ENCODE data around the gene ARPC1B.
"Not testable (repeated sequence)": the region's sequence is repeated elsewhere in the genome, so short reads cannot be mapped to it uniquely, and the experiment has no call there.

ARPC1B gene

GRCh38 chr7:99369767-99370391, 4.7 kb upstream of the ARPC1B start:
- no peak for DNase-seq

- DNase-seq: no peak
Observed at GRCh38 chr7:99371376-99371920, 3.1 kb upstream of the ARPC1B start.

- DNase-seq: no peak
Observed at GRCh38 chr7:99372275-99373090, 2.0 kb upstream of the ARPC1B start.

GRCh38 chr7:99373091-99374066, 1.2 kb upstream of the ARPC1B start:
- no peak for DNase-seq

GRCh38 chr7:99375070-99375807, 709 bp downstream of the ARPC1B start:
- DNase-seq: peak; percentile 83

- DNase-seq: no peak
Observed at GRCh38 chr7:99379043-99379577, 4.6 kb downstream of the ARPC1B start.

- not testable (repeated sequence) for DNase-seq
Observed at GRCh38 chr7:99379693-99380031, 5.1 kb downstream of the ARPC1B start.

GRCh38 chr7:99380032-99380822, 5.7 kb downstream of the ARPC1B start:
- peak; percentile 74 for DNase-seq

GRCh38 chr7:99380823-99381663, 6.5 kb downstream of the ARPC1B start:
- DNase-seq: peak; percentile 91

- DNase-seq: no peak
Observed at GRCh38 chr7:99381664-99382075, 7.1 kb downstream of the ARPC1B start.

GRCh38 chr7:99383203-99383602, 8.7 kb downstream of the ARPC1B start:
- no peak for DNase-seq

- no peak for DNase-seq
Observed at GRCh38 chr7:99383791-99384370, 9.4 kb downstream of the ARPC1B start.

GRCh38 chr7:99384523-99384922, 10.0 kb downstream of the ARPC1B start:
- no peak for DNase-seq

- no peak for DNase-seq
Observed at GRCh38 chr7:99385564-99385963, 11.0 kb downstream of the ARPC1B start.

GRCh38 chr7:99386584-99387238, 12.2 kb downstream of the ARPC1B start:
- no peak for DNase-seq

- DNase-seq: not testable (repeated sequence)
Observed at GRCh38 chr7:99387239-99387635, 12.7 kb downstream of the ARPC1B start.

GRCh38 chr7:99387912-99388311, 13.4 kb downstream of the ARPC1B start:
- no peak for DNase-seq

GRCh38 chr7:99389772-99390171, 15.2 kb downstream of the ARPC1B start:
- DNase-seq: no peak

GRCh38 chr7:99390941-99391602, 16.5 kb downstream of the ARPC1B start:
- DNase-seq: no peak
